ENCODE data around the gene GLT1D1.
"Not testable (repeated sequence)": the region's sequence is repeated elsewhere in the genome, so short reads cannot be mapped to it uniquely, and the experiment has no call there.

GLT1D1 gene

GRCh38 chr12:128852885-128853599 is at the start of gene GLT1D1:
Gene GLT1D1, plus strand, starts transcription at chr12:128853478. Its CDS starts 104 bp downstream, at chr12:128853582.
- FAIRE-seq, result no peak

DNA sequence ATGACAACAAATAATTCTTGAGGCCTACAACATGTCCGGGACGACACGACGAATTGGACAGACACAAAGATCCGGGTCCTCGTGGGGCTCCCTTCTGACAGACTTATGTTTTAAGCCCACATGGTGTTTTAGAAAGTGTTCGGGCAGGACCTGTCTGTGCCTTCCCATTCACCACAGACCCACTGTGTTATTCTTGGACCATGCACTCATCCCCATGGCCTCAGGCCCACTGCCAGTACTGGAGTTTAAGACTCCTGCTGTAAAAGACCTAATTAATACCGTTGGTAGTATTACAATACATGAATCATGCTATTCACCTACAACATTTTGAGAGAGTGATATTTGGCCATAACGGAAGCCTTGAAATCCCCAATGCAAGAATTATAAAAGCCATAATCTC is 49.5 kb upstream of the GLT1D1 start:
- FAIRE-seq, result no peak

DNA sequence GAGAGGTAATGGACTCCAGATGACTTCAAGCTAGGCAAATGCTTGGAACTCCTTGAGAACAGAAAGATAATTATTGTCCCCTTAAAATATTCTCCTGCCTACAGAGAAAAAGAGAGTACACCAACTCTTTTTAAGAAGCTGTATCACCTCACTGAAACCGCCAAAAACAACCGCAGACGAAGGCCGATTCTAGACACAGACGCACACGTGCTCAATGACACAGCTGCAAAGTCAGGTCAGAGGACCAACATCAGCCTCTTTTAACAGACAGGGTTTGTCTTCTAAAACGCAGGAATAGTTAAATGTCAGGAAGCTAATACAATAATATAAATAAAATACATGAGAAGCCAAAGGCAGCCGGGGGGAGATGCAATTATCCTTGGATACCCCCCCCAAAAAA is 48.5 kb upstream of the GLT1D1 start:
- FAIRE-seq, result no peak

GRCh38 chr12:128805406-128805805 is 47.9 kb upstream of the GLT1D1 start:
- not testable (repeated sequence) for FAIRE-seq

GRCh38 chr12:128806573-128806972 is 46.7 kb upstream of the GLT1D1 start:
- no peak for FAIRE-seq

GRCh38 chr12:128807161-128807724 is 46.0 kb upstream of the GLT1D1 start:
- no peak for FAIRE-seq

GRCh38 chr12:128808651-128809050 is 44.6 kb upstream of the GLT1D1 start:
- FAIRE-seq, result no peak

DNA sequence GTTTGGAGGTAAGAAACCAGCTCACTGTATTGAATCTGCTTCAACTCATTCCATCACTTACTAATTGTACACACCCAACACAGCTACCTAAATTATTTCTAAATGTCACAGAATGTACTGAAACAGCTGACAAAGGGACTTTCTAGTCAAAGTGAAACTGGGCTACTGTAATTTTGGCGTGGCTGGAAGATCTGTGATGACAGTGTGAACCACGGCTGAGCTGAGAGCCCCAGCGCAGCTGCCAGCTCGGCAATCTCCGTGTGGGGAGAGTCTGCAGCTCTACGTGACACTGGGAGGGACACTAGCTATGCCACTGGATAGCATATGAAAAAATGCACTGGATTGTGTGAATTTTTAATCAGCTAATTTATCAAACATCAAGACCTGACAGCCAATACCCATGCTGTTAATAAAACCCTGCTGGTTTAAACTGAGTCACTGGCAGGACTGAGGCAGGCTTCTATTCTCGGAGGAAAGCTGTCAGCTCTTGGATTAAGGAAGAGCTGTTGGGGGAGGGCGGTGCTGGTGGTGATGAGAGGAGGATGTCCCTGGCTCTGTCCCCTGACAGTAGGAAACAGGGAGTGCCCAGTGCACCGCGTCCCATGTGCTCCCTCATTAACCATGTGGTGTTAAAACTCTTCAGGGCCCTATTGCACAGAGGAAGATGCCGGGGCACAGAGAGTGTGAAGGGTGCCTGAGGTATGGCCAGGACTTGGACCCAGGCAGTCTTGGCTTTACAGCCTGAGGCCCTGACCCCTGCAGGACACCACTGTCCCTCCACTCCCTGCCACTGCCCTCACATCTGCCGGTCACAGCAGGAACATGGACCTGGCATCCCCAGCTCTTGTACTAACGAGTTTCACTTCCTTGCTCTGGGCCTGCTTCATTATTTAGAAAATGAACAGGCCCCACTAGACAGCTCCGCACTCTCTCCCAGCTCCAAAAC is 42.8 kb upstream of the GLT1D1 start:
- no peak for FAIRE-seq

GRCh38 chr12:128811806-128812205 is 41.5 kb upstream of the GLT1D1 start:
- no peak for FAIRE-seq

DNA sequence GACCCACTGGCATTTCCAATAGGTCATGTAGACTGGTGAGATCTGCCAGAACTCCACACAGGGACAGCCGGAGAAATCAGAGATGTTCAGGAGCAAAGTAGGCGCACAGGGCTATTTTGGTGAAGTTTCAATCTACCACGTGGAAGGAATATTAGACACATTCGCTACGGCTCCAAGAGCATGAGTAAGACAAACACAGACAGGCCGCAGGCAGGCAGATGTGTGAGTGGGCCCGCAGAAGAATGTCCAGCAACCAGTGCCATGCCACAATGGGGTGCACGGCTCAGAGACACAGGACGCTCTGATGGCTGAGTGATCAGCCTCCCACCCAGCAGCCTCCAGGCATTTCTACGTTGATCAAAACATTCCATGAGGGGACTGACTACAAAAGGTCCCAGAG is 39.9 kb upstream of the GLT1D1 start:
- FAIRE-seq, result no peak

- no peak for FAIRE-seq
Observed at GRCh38 chr12:128813883-128814282, 39.4 kb upstream of the GLT1D1 start.

DNA sequence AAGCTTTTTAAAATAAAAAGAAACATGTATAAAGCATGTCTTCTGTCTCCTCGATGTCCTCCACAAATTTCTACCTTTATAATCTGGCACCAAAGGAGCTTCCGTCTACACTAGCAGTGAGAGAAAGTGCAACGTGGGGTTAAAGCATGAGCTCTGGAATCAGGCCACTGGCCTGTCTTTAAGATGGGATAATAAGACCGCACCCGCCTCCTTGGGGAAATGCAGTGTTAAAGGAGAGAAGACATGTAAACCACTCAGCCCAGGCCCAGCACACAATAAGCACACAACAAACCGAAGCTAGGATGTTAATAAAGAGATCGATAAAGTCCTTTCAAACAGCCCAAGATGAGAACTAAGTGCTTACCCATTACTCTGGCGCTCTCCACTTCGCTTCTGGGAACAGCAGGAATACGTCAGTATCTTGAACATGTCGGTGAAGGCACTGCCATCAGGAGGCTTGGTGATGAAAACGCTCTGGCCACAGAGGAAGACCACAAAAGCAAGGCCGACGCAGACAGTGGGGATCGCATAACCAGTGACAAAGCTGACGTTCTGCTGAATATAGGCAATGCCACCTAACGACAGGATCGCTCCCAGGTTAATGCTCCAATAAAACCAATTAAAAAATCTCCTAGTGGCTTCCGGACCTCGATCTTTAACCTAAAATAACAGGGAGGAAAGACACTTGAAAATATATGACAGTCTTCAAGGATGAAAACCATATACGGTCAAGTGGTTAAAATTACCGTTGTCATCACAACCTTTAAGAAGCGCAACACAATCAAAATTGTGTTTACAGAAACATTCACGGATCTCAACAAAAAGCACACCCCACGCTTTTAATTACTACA is 38.6 kb upstream of the GLT1D1 start:
- FAIRE-seq, result no peak

- no peak for FAIRE-seq
Observed at GRCh38 chr12:128815779-128816642, 37.3 kb upstream of the GLT1D1 start.

DNA sequence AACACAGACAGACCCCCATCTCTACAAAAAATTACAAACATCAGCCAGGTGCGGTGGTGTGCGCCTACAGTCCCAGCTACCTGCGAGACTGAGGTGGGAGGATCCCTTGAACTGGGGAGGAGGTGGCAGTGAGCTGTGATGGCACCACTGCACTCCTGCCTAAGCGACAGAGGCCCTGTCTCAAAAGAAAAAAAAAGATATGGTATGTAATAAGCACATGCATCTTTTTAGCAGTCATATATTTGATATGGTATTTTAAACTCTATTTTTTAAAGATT is 36.7 kb upstream of the GLT1D1 start:
- no peak for FAIRE-seq

GRCh38 chr12:128817111-128818015 is 35.9 kb upstream of the GLT1D1 start:
- FAIRE-seq, result no peak

DNA sequence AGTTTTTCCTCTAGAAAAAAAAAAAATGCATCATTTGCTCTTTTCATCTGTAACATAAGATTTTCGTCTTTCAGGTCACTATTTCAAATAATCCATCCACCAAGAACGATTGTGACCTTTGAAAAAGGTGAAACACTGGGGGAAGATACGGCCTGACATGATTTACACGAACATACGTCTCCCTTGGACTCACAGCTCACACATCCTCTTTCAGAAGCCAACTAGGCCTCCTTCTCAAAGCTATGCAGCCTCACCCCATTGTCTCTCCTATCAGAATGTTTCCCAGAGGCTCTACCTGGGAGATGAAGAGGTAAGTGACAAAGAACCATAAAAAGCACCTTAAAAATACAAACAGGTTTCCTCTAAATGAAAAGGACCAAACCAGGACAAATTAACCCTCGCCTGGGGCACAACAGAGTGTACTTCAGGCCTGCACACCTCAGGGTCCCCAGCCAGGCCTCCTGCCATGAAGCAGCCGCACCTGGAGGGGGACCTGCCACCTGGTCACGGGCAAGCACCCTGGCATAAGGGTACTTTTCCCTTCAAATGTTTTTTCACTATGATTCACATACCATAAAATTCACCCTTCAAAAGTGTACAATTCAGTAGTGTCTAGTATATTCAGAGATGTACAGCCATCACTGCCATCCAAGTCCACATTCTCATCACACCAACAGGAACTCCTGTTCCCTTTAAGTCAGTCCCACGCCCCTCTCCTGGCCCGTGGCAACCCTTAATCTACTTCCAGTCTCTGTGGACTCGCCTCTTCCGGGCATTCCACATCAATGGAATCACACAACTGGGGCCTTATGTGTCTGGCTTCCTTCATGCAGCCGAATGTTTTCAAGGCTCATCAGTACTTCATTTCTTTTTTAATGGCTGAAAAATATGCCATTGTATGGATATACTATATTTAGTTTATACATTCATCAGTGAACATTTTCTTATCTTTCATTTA is 34.9 kb upstream of the GLT1D1 start:
- FAIRE-seq, result no peak

DNA sequence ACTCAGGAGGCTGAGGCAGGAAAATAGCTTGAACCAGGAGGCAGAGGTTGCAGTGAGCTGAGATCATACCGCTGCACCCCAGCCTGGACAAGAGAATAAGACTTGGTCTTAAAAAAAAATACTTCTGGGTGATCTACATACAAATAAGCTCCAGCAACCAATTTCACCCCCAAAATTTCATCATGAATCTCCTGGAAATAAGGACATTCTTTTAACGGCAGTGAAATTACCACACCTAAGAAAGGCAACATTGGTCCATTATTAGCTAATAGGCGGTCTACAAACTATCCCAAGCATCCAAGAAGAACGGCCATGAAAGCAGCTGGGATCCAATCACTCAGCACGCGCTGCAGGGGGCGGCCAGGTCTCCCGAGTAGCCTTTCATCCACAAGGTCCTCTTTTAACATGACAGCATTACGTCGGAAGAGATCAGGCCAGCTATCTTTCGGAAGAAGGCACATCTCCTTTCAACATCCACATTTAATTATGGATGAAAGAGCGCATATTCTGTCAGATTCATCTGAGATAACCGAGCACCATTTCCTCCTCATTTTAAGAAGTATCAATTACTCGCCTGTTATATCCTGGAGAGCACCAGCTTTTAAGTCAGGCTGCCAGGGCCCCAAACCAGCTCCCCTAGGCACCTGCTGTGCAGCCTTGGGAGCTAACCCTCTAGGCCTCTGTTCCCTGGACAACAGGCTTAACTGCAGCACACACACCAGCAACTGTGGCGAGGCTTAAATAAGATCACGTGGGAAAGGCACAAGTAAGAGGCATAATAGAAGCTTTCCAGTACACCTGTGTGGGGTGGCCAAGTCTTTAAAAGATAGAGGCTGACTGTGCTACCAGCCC is 33.8 kb upstream of the GLT1D1 start:
- no peak for FAIRE-seq

DNA sequence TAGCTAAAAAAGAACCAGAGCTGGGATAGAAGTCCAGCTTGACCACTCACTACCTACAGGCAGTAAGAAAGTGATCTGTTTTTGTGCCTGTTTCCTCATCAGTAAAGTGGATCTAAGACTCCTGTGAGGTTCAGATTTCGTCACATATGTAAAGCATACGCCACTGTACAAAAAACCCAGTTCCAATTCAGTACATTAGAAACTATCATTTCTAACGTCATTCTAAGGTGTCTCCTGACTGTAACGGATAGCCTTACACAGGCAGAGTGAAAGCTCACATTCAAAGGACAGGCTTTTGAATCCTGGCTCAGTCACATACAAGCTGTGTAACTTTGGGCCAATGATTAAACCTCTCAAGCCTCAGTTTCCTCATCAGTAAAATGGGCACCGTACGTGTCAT is 33.0 kb upstream of the GLT1D1 start:
- FAIRE-seq, result no peak
